Panc1 (cell line): Measurements from ENCODE around the gene CPA3.

ENCODE experiments used
- POLR2AphosphoS5 ChIP-seq: IDR thresholded peaks from 2 replicates; pipeline ENCODE4 v1.6.1; 2012; ENCODE audit warnings: mild to moderate bottlenecking, low read depth, low read length, moderate library complexity
- SIN3A ChIP-seq: IDR thresholded peaks from 2 replicates; pipeline ENCODE4 v1.6.1; 2012; ENCODE audit warnings: low read depth, mild to moderate bottlenecking, low read length, moderate library complexity, borderline replicate concordance; ENCODE audit not compliant: insufficient read depth
- TCF7L2 ChIP-seq: IDR thresholded peaks from 2 replicates; pipeline ENCODE4 v1.6.1; 2011; ENCODE audit warnings: mild to moderate bottlenecking, low read depth, low read length, inconsistent platforms
- TF ChIP-seq, protein P1 (sequence below): fragments of 450-650 bp; IDR thresholded peaks from 2 replicates; pipeline ENCODE4 v1.5.1; 2017; ENCODE audit warnings: mild to moderate bottlenecking
- TF ChIP-seq, protein P2 (sequence below), 2 experiments: IDR thresholded peaks; 2 replicates each; pipeline ENCODE4 v1.6.1; 2011 to 2012; ENCODE audit warnings: low read depth in 2 of 2, control low read depth in 1 of 2, low read length in 1 of 2, mild to moderate bottlenecking in 1 of 2, moderate library complexity in 1 of 2; ENCODE audit not compliant: insufficient read depth in 1 of 2

DNA sequence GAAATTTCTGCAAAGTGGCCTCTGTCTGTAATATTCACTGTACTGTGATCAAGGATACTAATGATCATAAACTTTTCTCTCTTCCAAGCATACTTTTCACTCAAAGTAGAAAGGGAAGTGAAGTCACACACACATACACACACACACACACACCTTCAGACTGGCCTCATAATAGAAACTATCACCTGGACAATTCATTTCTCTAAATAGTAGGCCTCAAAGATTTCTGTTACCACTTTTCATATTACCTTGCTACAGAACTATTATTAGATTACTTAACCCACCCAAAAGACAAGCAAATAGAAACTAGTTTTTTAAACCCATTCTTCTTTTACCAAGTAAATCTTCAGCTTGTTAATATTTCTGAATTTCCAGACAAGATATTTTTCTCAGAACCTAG lies 25.3 kb upstream of the CPA3 start:
- no peak for TF ChIP-seq TCF7L2
- TF ChIP-seq, protein P1, sequence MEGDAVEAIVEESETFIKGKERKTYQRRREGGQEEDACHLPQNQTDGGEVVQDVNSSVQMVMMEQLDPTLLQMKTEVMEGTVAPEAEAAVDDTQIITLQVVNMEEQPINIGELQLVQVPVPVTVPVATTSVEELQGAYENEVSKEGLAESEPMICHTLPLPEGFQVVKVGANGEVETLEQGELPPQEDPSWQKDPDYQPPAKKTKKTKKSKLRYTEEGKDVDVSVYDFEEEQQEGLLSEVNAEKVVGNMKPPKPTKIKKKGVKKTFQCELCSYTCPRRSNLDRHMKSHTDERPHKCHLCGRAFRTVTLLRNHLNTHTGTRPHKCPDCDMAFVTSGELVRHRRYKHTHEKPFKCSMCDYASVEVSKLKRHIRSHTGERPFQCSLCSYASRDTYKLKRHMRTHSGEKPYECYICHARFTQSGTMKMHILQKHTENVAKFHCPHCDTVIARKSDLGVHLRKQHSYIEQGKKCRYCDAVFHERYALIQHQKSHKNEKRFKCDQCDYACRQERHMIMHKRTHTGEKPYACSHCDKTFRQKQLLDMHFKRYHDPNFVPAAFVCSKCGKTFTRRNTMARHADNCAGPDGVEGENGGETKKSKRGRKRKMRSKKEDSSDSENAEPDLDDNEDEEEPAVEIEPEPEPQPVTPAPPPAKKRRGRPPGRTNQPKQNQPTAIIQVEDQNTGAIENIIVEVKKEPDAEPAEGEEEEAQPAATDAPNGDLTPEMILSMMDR, result no peak
- TF ChIP-seq POLR2AphosphoS5, result no peak
- no peak for TF ChIP-seq SIN3A
- TF ChIP-seq, protein P2, sequence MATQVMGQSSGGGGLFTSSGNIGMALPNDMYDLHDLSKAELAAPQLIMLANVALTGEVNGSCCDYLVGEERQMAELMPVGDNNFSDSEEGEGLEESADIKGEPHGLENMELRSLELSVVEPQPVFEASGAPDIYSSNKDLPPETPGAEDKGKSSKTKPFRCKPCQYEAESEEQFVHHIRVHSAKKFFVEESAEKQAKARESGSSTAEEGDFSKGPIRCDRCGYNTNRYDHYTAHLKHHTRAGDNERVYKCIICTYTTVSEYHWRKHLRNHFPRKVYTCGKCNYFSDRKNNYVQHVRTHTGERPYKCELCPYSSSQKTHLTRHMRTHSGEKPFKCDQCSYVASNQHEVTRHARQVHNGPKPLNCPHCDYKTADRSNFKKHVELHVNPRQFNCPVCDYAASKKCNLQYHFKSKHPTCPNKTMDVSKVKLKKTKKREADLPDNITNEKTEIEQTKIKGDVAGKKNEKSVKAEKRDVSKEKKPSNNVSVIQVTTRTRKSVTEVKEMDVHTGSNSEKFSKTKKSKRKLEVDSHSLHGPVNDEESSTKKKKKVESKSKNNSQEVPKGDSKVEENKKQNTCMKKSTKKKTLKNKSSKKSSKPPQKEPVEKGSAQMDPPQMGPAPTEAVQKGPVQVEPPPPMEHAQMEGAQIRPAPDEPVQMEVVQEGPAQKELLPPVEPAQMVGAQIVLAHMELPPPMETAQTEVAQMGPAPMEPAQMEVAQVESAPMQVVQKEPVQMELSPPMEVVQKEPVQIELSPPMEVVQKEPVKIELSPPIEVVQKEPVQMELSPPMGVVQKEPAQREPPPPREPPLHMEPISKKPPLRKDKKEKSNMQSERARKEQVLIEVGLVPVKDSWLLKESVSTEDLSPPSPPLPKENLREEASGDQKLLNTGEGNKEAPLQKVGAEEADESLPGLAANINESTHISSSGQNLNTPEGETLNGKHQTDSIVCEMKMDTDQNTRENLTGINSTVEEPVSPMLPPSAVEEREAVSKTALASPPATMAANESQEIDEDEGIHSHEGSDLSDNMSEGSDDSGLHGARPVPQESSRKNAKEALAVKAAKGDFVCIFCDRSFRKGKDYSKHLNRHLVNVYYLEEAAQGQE (IDR thresholded peaks at IDR 0.05; ENCODE audit: insufficient read depth in 1 of 2, low read depth in 2 of 2, low read length in 1 of 2), result no peak
